GM12874 (cell line): Measurements from ENCODE around the gene MKX.

Experiments used
- CTCF ChIP-seq: IDR thresholded peaks from 2 replicates; pipeline ENCODE4 v1.5.1; 2011; ENCODE audit warnings: low read depth, mild to moderate bottlenecking, control low read depth, low read length, moderate library complexity; ENCODE audit not compliant: insufficient read depth

The MKX gene

GRCh38 chr10:27745732-27746396, at the start of gene MKX:
TSS of gene MKX (minus strand) at chr10:27745819. CDS start at chr10:27743415, 2,404 bp downstream.
- no peak for TF ChIP-seq CTCF

- no peak for TF ChIP-seq CTCF
Observed at GRCh38 chr10:27794157-27794556, 48.5 kb upstream of the MKX start.

GRCh38 chr10:27792216-27792615, 46.6 kb upstream of the MKX start:
- TF ChIP-seq CTCF, result no peak

- no peak for TF ChIP-seq CTCF
Observed at GRCh38 chr10:27784272-27784671, 38.7 kb upstream of the MKX start.

GRCh38 chr10:27783660-27784059, 38.0 kb upstream of the MKX start:
- no peak for TF ChIP-seq CTCF

GRCh38 chr10:27779462-27780015, 33.9 kb upstream of the MKX start:
- TF ChIP-seq CTCF, result no peak

GRCh38 chr10:27774831-27775230, 29.2 kb upstream of the MKX start:
- TF ChIP-seq CTCF, result no peak

- TF ChIP-seq CTCF, result no peak
Observed at GRCh38 chr10:27771231-27771630, 25.6 kb upstream of the MKX start.
